Measurements from ENCODE around the gene OTOA. TPM values are rescaled to one million over a fixed set of nuclear protein-coding genes. Genes with fewer than 3 reads are reported as not detected.
A peak's percentile ranks its signal among the peaks of the same experiment; 100 is the strongest.
"Not testable (repeated sequence)": the region's sequence is repeated elsewhere in the genome, so short reads cannot be mapped to it uniquely, and the experiment has no call there.

Gene OTOA
- total and polyA plus RNA-seq, 2 of the 13 experiments (the other 11 are each of a cell fraction or from before 2014, with no cell fraction given), result 0.05 to 0.15 TPM

DNA sequence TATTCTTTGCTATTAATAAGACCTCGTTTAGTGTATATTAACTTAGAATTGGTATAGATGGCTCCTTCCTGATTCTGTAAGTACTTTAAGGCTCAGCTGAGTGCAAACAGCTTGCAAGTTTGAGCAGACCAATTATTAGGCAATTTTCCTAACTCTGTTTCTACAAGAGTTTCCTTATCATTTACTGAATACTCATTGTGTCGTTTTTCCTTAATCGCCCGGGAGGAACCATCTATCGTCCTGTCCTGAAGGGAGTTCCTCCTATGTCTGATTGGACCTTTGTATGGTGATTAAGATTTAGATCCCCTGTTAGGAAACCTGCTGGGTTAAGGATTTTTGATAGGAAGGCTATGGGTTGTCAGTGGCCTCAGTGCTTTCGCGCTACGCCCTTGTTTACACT lies 32.4 kb upstream of the OTOA start:
- H3K27ac ChIP-seq (ENCODE audit: extremely low read length, insufficient read depth, low read length); H2AFZ ChIP-seq (ENCODE audit: low read length); ATAC-seq; H3K27me3 ChIP-seq (ENCODE audit: control insufficient read depth in 1 of 2, insufficient read depth in 2 of 2, low read length in 2 of 2); DNase-seq (ENCODE audit: low spot score); intact Hi-C loops (cut with micrococcal nuclease; ENCODE audit: unreplicated experiment); H4K20me1 ChIP-seq (ENCODE audit: insufficient read depth, low read length); in situ Hi-C loops (cut with HindIII; ENCODE audit: extremely low pct_ligation_motif_present, low pct_unique_long_range_greater_than_20kb); H3K4me2 ChIP-seq (ENCODE audit: low read depth, low read length); H3K79me2 ChIP-seq (ENCODE audit: insufficient read depth, low read length); FAIRE-seq; H3K9ac ChIP-seq (ENCODE audit: insufficient read depth, low read depth, low read length); BruUV-seq (replicated peaks); CTCF ChIA-PET (ENCODE audit: low intra/inter-chr PET ratio, low total read pairs); H3K4me3 ChIP-seq (replicated peaks in 1 of 3; ENCODE audit: insufficient read depth in 1 of 3, low read depth in 2 of 3, low read length in 3 of 3); H3K9me3 ChIP-seq (ENCODE audit: low read length); POLR2A ChIA-PET: not testable (repeated sequence)
- TF ChIP-seq, protein P1, sequence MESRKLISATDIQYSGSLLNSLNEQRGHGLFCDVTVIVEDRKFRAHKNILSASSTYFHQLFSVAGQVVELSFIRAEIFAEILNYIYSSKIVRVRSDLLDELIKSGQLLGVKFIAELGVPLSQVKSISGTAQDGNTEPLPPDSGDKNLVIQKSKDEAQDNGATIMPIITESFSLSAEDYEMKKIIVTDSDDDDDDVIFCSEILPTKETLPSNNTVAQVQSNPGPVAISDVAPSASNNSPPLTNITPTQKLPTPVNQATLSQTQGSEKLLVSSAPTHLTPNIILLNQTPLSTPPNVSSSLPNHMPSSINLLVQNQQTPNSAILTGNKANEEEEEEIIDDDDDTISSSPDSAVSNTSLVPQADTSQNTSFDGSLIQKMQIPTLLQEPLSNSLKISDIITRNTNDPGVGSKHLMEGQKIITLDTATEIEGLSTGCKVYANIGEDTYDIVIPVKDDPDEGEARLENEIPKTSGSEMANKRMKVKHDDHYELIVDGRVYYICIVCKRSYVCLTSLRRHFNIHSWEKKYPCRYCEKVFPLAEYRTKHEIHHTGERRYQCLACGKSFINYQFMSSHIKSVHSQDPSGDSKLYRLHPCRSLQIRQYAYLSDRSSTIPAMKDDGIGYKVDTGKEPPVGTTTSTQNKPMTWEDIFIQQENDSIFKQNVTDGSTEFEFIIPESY (CRISPR knock-in tag; IDR thresholded peaks at IDR 0.05), result peak; percentile 39; the same call in 1 of the 2 replicates
- WGBS (ENCODE audit: low lambda C conversion rate), result 94% methylated on average over 8 of the region's 8 CpGs
- H3K36me3 ChIP-seq (replicated peaks in 1 of 2; ENCODE audit: control insufficient read depth in 1 of 2, insufficient read depth in 2 of 2, low read length in 2 of 2), result peaks cover 9 to 19% of the 10 kb centered on the region in 2 experiments
- peaks cover 50% of the 10 kb centered on the region for H3K4me1 ChIP-seq (ENCODE audit: insufficient read depth, low read length)

- H4K20me1 ChIP-seq (ENCODE audit: insufficient read depth, low read length); in situ Hi-C loops (cut with HindIII; ENCODE audit: extremely low pct_ligation_motif_present, low pct_unique_long_range_greater_than_20kb); POLR2A ChIA-PET; FAIRE-seq; H2AFZ ChIP-seq (ENCODE audit: low read length); H3K27me3 ChIP-seq (ENCODE audit: control insufficient read depth in 1 of 2, insufficient read depth in 2 of 2, low read length in 2 of 2); ATAC-seq; BruUV-seq (replicated peaks); H3K9me3 ChIP-seq (ENCODE audit: low read length); DNase-seq (ENCODE audit: low spot score); H3K79me2 ChIP-seq (ENCODE audit: insufficient read depth, low read length); intact Hi-C loops (cut with micrococcal nuclease; ENCODE audit: unreplicated experiment); H3K4me3 ChIP-seq (replicated peaks in 1 of 3; ENCODE audit: insufficient read depth in 1 of 3, low read depth in 2 of 3, low read length in 3 of 3); CTCF ChIA-PET (ENCODE audit: low intra/inter-chr PET ratio, low total read pairs); H3K4me2 ChIP-seq (ENCODE audit: low read depth, low read length); H3K27ac ChIP-seq (ENCODE audit: extremely low read length, insufficient read depth, low read length); H3K9ac ChIP-seq (ENCODE audit: insufficient read depth, low read depth, low read length); TF ChIP-seq SOX13 (IDR thresholded peaks at IDR 0.05); NR2F6 (CRISPR knock-in tag; IDR thresholded peaks at IDR 0.05): not testable (repeated sequence)
- WGBS (ENCODE audit: low lambda C conversion rate), result 68% methylated on average over 5 of the region's 5 CpGs
- H3K4me1 ChIP-seq (ENCODE audit: insufficient read depth, low read length), result peaks cover 43% of the 10 kb centered on the region
- H3K36me3 ChIP-seq (replicated peaks in 1 of 2; ENCODE audit: control insufficient read depth in 1 of 2, insufficient read depth in 2 of 2, low read length in 2 of 2), result peaks cover 7 to 14% of the 10 kb centered on the region in 2 experiments; a peak in 4 of 5 replicates
- TF ChIP-seq SKI (IDR thresholded peaks at IDR 0.05; ENCODE audit: partially characterized antibody), result peak; percentile 67
- TF ChIP-seq TBL1XR1 (IDR thresholded peaks at IDR 0.05; ENCODE audit: borderline replicate concordance, low read length, partially characterized antibody), result peak; percentile 38
- TF ChIP-seq ZNF644 (CRISPR knock-in tag; IDR thresholded peaks at IDR 0.05; ENCODE audit: low read depth), result 0 out of 2 replicates have a peak, but pooled peaks have one; percentile 29
- 0 out of 4 replicates have a peak, but pooled peaks of 1 of the 2 experiments have one; percentile 12 for TF ChIP-seq SOX13 (CRISPR knock-in tag; conservative IDR thresholded peaks at IDR 0.05 in 1 of 2, IDR thresholded peaks at IDR 0.05 in 1 of 2)
- TF ChIP-seq HOMEZ (CRISPR knock-in tag; IDR thresholded peaks at IDR 0.05; ENCODE audit: low read depth), result 0 out of 2 replicates have a peak, but pooled peaks have one; percentile 21
- peak; percentile 52 for TF ChIP-seq GATAD2A (CRISPR knock-in tag; IDR thresholded peaks at IDR 0.05)
- TF ChIP-seq KDM1A (CRISPR knock-in tag; IDR thresholded peaks at IDR 0.05), result peak; percentile 33; the same call in 1 of the 2 replicates
- TF ChIP-seq BCL6 (CRISPR knock-in tag; IDR thresholded peaks at IDR 0.05), result peak; percentile 72
- 0 out of 4 replicates have a peak, but pooled peaks of 1 of the 2 experiments have one; percentile 27 for TF ChIP-seq ATF4 (CRISPR knock-in tag; IDR thresholded peaks at IDR 0.05)
- peak; percentile 43 for TF ChIP-seq FOSL2 (CRISPR knock-in tag; IDR thresholded peaks at IDR 0.05)
- TF ChIP-seq NR2F6 (IDR thresholded peaks at IDR 0.05), result 0 out of 2 replicates have a peak, but pooled peaks have one; percentile 36
These were observed 31.7 kb upstream of the OTOA start for GRCh38 chr16:21631951-21632575.
